HG02884 (cell line): ENCODE data around the gene DDR2.

Experiments
- ATAC-seq: cut with Tn5 transposase; IDR thresholded peaks from one replicate; pipeline ENCODE4 v1.9.1; 2021; ENCODE audit warnings: mild to moderate bottlenecking, moderate library complexity; ENCODE audit not compliant: unreplicated experiment

DDR2 gene

GRCh38 chr1:162670928-162671663 is 38.8 kb downstream of the DDR2 start:
- no peak for ATAC-seq

- ATAC-seq = no peak
Measured at GRCh38 chr1:162671664-162672410, 39.6 kb downstream of the DDR2 start.

GRCh38 chr1:162672622-162673260 is 40.5 kb downstream of the DDR2 start:
- no peak for ATAC-seq

GRCh38 chr1:162674034-162674608 is 41.9 kb downstream of the DDR2 start:
- ATAC-seq = no peak

GRCh38 chr1:162676087-162676486 is 43.8 kb downstream of the DDR2 start:
- no peak for ATAC-seq

GRCh38 chr1:162676750-162677149 is 44.5 kb downstream of the DDR2 start:
- no peak for ATAC-seq

GRCh38 chr1:162677607-162678371 is 45.5 kb downstream of the DDR2 start:
- ATAC-seq = no peak

- no peak for ATAC-seq
Measured at GRCh38 chr1:162678439-162678838, 46.2 kb downstream of the DDR2 start.

GRCh38 chr1:162679298-162679697 is 47.0 kb downstream of the DDR2 start:
- ATAC-seq = no peak

GRCh38 chr1:162680419-162681121 is 48.3 kb downstream of the DDR2 start:
- no peak for ATAC-seq

- no peak for ATAC-seq
Measured at GRCh38 chr1:162681122-162681436, 48.8 kb downstream of the DDR2 start.

- no peak for ATAC-seq
Measured at GRCh38 chr1:162682013-162682419, 49.8 kb downstream of the DDR2 start.

GRCh38 chr1:162687870-162688269 is 55.6 kb downstream of the DDR2 start:
- ATAC-seq = no peak

GRCh38 chr1:162688521-162688920 is 56.3 kb downstream of the DDR2 start:
- no peak for ATAC-seq

- no peak for ATAC-seq
Measured at GRCh38 chr1:162688931-162689330, 56.7 kb downstream of the DDR2 start.

- no peak for ATAC-seq
Measured at GRCh38 chr1:162689745-162690671, 57.7 kb downstream of the DDR2 start.

GRCh38 chr1:162690672-162691434 is 58.6 kb downstream of the DDR2 start:
- ATAC-seq = no peak

- ATAC-seq = no peak
Measured at GRCh38 chr1:162691999-162692575, 59.8 kb downstream of the DDR2 start.
